HG02970 (cell line): Measurements from ENCODE around the gene RNASET2.
"Not testable (repeated sequence)": the region's sequence is repeated elsewhere in the genome, so short reads cannot be mapped to it uniquely, and the experiment has no call there.

Source experiments
- ATAC-seq: cut with Tn5 transposase; IDR thresholded peaks from one replicate; pipeline ENCODE4 v1.9.1; 2021; ENCODE audit warnings: mild to moderate bottlenecking, moderate library complexity, moderate number of reproducible peaks; ENCODE audit not compliant: unreplicated experiment, low FRiP score

Gene RNASET2

DNA sequence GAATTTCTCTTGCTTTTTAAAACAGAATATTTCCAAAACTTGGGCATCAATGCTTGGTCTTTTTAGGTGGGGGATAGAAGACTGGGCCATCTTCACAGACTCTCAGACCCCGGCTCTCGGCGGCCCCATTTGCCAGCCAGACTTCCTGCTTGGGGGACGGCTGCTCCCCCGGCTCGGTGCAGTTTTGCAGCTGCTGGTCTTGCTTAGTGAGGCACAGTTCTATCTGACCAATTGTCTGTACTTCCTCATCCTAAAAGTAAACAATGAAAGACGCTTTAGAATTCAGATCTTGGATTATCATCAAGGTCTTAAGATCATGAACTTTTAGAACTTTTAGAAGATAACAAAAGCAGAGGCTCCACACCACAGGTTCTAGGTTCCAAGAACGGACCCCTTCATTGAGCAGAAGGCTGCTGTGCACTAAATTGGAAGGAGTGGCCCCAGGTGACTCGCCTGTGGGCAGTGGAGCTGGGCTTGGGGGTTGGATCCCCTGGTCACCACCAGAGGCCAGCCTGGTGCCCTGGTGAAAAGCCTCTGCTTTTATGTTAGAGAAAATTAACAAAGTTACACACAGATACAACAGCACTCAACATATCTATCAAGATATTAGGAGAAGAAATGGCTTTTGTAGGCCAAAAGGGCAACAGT lies 26.7 kb downstream of the RNASET2 start:
- ATAC-seq, result no peak

DNA sequence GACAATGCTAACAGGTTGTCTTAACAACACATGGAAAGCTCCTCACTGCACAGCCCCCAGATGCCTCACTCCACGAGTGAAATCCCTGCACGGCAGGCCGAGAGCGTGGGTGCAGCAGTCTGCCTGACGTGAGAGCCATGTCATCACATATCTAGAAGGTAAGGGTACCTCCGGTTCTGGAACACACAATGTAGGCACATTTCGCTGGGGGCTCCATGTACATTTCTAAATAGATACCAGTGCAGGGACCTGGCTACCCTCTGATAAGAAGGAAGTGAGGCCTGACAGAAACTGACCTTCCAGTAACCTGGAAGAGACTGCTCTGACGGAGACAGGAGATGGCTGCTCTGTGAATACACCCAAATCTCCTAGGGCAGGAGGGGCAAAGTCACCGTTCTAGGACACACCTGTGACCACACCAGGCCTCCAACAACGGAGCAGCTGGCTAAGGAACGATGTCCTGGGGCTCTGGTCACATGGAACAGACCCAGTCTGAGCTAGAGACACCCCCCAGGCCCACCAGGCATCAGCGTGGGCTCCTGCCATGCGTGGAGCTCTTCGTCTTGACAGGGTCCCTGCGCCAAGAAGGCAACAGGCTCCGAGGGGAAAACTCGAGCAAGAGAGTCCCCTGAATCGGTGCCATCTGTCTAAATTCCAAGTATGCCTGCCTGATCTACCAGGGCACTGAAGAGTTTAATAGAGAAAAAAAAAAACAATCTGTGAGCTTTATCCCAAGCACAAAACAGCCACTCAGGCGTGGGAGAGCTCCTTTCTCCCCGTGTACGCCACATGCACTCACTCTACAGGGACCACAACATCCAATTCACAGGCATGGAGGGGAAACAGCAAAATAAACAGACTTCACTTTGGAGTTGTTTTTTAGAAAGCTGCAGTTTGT lies 27.5 kb downstream of the RNASET2 start:
- ATAC-seq, result no peak

DNA sequence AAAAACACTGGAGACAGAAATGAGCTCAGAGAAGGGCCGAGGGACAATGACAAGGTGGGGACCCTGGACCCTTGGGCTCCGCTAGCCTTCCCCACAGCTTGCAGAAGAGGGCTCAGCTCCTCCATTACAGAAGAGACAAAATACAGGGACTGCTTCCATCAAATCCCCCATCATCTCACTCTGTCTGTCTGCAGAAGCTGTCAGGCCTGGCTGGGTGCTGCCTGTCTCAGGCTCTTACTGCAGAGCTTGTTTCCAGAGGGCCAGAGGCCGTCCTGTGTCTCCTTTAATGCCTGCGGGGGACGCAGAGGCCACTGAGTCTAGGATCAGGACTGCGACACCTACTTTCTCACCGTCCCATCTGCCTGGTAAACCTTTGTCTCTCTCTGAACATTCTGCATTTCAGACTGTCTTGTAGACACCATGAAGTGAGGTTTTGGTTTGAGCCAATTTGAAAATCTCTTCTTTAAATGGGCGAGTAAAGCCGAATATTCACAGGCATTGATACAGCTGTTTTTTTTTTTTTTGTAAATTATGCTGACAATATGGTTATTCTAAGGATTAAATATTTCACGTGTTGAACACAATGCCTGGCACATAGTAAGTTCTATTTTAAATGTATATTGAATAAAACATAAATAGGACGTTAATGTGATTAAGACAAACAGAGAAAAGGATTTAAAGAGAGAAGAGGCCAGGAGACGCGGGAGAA lies 28.3 kb downstream of the RNASET2 start:
- no peak for ATAC-seq

DNA sequence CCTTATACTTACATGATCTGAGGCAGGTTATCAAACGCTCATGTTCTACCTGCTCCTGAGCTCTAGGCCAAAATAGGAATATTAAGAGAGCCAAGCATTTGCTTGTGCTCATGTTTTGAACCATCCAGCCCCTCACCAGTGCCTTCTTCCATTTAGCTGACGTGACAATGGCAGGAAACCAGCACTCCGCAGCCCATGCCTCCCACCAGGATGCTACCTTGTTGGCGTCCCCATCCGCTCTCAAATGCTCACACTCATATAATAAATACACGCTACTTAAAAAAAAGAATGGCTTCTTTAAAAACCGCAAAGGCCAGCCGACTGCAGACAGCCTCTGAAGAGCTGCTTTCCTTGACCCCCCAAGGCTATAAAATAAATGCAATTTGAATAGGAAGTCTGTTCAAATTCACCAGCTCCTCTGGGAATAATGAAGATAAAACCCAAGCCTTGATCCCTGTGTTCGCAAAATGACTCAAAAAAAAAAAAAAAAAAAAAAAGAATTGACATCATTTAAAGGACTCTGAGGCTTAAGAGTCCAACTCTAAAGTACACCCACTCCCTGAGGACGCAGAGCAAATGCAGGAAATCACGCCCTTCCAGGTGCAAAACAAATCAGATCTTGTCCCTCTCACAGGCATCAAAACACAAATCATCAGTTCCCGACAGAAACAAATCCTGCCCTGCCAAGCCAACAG lies 29.0 kb downstream of the RNASET2 start:
- no peak for ATAC-seq

DNA sequence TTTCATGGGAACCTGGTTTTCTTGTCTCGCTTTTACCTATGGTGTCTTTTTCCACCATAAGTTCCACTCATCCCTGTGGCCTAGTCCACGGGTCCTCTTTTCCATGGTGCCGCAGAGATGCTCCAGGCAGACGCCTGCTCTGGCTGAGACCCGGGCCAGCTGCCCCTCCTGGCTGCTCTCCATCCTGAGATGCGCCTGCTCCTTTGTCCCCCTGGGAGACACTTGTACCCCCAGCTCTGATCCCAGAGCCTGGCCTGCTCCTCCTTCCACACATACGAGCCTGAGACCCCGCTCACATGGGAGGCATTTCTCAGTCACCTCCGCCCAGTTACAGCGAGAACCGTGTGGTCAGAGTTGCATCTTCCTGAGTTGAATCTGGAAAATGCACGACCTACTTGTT lies 29.6 kb downstream of the RNASET2 start:
- ATAC-seq, result no peak

DNA sequence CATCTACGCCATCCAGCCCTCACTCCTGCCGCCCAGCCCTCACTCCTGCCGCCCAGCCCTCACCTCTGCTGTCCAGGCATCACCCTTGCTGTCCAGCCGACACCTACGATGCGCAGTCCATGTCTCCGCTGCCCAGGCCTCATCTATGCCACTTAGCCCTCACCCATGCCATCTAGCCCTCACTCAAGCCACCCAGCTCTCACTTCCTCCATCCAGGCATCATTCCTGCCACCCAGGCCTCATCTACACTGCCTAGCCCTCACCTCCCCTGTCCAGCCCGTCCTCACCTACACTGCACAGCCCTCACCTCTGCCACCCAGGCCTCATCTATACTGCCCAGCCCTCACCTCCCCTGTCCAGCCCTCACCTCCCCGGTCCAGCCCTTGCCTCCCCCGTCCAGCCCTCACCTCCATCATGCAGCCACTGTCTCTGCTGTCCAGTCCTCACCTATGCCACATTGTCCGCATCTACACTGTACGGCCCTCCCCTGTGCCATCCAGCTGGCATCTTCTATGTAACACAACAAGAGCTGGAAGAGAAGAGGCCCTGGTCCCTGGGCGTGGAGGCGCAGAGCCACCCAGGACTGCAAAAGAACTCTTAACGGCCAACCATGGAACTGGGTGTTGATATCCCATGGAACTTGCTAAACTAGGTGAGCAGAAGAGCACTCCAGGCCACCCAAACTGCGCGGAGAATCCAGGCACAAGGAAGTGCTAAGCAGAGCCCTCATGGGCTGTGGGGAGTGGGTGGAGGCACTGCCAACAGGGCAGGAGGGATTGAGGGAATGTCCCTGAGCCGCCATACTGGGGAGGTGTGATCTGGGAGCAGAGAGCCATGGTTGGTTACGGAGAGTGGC lies 31.0 kb downstream of the RNASET2 start:
- no peak for ATAC-seq

DNA sequence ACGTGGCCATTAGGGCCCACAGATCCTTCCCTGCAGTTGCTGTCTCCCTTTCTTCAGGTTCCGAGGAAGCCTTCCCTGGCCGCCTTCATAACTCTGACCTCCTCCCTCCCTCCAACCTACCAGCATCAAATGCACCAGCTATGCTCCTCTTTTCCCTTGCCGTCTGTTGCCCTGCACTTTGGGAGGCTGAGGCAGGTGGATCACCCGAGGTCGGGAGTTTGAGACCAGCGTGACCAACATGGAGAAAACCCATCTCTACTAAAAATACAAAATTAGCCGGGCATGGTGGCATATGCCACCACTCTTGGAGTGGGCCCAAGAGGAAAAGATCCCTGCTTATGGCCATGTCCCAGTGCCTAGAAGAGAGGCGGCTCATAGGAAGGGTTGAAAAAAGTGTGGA lies 31.8 kb downstream of the RNASET2 start:
- no peak for ATAC-seq

DNA sequence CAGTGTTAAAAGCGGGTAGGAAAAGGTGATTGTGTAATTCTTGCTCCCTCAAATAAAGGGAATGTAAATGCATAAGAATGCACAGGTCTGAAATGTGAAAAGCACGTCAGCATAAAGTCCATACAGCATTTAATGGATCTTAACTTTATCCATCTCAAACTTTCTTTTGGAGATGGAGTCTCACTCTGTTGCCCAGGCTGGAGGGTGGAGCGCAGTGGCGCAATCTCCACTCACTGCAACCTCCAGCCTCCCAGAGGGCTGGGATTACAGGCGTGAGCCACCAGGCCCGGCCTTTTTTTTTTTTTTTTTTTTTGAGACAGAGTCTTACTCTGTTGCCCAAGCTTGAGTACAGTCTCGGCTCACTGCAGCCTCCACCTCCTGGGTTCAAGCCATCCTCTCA lies 33.4 kb downstream of the RNASET2 start:
- ATAC-seq, result no peak

DNA sequence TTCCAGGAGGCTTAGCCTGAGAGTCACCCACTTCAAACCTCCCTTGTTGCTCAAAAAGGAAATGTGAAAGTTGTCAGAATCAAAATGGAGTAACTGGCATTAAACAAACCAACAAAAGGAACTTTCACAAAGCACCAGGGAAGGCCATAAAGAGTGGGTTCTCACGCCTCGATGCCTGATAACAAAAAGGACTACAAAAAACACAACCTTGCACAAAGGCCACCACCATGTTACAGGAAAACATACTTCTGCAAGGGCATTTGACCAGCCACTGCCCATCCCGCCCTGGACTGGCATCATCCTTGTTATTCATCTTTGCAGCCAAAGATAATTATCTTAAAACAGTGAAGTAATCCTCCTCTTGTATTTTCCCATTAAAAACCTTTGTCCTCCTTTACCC lies 34.8 kb downstream of the RNASET2 start:
- ATAC-seq, result no peak

DNA sequence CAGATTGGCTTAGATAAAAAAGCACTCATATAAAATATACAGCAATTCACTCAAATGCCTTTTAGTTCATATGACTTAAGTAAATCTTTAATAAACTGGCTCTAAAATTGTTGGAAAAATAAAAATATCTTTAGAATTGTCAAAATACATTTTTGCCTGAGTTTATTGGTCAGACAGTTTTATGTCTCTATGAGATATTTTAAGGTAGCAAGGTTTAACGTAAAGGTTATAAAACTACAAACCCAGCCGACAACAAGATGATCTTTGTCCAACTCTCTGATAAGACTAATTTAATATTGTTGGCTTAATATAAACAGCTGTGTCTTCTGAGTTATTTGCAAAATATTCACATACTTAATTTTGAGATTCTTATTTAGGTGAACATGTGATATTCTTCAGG lies 39.5 kb downstream of the RNASET2 start:
- ATAC-seq, result no peak

DNA sequence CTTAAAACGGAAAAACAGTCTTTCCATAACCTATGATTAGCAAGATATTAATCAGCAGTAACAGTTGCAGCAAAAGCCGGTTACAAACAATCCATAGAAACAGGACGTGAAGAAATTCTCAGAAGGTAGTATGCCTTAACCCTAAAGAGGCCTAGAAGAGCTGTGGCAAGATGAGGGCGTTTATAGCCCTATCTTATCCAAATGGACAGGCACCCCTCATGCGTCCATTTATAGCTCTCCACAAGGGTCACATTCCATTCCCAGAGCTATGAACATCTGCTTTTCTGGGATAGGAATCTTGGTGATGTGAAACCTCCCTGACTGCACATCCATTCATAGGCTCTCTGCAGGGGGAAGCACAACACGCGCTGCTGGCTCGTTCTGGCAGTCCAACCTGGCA lies 40.9 kb downstream of the RNASET2 start:
- not testable (repeated sequence) for ATAC-seq

DNA sequence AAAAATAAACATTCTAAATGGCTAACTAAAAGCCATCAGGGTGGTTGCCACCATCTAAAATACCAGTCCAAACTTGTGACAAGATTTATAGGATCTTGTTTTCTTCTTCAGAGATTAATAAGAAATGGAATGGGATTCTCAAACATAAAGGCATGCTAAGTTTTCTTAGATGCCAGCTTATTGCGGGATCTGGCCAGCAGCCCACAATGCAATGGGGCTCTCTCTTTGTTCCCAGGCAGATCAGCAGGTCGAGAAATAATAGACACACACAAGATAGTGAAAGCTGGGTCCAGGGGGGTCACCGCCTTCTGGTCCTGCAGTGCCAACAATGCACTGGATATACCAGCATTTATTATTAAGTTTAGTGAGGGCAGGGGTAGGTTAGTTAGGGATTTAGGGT lies 41.4 kb downstream of the RNASET2 start:
- ATAC-seq, result not testable (repeated sequence)

DNA sequence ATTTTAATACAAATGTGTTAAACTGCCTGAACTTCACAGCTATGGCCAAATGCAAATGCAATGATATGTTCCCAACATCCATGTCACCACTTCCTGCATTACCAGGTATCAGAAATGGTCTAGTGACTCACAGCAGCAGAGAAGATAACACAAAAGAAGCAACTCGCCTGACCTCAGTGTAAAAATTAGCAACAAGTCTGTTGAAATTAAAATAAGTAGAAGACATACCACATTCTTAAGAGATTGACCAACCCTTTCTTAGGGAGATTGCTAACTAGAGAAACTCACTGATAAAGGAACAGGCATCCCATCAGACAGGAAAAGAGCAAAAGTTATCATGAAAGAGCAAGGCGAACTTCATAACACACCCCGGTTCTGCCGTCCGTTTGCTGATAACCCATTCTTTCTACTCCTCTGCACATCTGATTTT lies 45.1 kb downstream of the RNASET2 start:
- no peak for ATAC-seq

DNA sequence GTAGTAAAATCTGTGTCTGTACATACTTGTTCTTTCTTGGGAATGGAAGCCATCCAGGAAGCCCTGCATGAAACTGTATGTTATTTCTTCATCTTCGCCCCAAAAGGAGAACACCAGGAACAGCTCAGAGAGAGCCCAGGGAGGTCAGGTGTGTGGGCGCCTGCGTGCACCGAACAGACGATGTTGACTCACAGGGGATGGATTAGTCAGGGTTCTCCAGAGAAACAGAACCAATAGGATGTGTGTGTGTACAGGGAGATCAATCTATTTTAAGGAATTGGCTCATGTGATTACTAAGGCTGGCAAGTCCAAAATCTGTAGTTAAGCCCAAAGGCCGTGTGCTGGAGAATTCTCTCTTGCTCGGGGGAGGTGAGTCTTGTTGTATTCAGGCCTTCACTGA lies 45.7 kb downstream of the RNASET2 start:
- ATAC-seq, result no peak

DNA sequence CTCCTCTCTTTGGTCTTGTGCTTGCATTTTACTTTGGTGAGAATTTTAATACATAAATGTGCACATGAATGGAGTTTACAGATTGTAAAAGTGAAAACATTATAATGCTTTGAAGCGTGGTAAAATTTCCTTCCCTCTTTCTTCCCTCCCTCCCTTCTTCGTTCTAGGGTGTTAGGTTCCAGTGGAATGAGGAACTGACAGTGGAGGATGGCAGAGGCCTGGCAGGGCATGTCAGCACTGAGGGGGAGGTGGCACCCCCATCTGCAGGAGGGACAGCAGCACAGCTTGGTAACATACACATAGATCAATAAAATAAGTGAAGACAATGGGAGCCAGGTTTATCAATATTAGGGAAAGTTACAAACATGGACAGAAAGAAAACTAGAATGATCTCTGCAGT lies 47.5 kb downstream of the RNASET2 start:
- no peak for ATAC-seq

DNA sequence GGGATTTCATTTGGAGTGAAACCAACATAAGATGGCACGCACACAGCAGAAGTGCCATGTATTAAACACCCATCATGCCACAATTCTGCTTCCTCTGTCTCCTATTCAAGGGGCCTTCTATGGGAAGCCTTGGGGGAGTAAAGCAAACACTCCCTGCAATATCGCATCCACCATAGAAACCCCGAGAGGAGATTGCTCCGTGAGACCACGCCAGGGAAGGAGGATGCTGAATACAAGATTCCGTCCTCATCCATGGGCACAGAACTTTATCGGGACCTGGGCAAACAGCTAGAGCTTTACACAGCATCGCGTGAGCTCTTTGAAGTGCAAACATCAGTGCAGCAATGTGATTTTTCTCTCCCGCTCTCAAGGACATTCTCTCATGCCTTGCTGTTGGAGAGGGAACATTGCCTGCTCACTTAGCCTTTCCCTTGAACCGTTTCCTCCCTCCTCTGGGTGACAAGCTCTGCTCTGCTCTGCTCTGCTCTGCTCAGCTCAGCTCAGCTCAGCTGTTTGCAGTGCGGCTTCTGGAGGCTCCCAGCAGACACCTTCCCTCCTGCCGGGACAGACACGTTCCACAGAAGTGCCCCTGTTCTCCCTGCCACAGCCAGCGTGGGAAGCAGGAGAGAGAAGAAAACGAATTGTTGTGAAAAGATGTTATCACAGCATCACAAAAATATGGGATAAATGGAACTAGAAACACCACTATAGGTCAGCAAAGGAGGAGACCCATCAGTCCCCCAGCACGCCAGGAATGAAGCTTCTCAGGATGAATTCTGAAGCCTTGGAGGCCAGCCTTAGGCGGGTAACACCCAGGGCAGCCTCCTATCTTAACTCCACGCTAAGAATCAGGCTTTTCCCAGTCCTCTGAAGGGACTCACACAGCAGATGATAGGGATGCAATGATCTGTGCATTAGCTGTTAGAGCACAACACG lies 48.2 kb downstream of the RNASET2 start:
- no peak for ATAC-seq

DNA sequence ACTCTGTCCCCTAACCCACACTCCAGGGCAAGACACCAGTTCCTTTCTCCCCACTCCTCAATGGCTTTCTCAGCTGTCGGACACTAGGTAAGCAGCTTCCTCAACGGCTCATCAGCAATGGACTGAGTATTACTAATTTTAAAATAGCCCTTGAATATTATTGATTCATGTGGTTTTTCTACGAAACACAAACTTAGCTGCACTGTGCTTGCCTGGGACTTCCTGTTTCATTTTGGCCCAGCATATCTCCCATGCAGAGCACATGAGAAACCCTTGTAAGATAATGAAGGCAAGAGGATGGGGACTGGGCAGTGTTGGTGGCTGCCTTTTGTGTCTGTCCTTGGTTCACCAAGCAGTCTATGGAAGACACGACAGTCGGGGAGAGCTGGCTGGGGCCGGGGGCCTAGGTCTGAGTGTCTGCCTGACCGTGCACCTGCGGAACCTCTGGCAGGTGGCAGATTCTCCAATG lies 48.9 kb downstream of the RNASET2 start:
- no peak for ATAC-seq

DNA sequence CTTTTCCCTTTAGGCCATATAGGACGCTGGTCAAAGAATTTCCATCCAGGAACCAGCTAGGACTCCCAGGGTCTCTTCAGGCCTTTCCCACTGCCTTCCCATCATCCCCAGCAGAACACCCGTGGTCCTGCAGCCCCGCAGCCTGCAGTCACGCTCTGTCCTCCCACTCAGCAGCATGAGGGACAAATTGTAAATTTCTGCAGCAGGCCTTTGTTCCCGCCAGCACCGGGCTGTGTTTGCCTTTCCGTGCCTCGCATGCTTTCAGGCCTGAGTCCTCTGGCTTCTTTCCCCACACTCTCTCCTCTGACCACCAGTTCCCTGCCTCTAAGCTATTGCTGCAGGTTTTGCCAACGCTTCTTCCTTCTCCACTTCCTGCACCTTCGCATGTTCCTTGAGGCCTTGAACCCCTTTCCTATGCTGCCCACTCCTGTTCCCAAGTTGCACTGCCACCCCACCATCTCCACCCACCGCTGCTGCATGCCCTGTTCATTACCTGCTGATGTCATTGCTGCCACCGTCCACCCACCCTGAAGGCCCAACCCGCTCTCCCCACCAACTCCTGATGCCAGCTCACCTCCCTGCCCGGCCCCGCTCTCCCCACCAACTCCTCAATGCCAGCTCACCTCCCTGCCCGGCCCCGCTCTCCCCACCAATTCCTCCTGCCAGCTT lies 49.8 kb downstream of the RNASET2 start:
- no peak for ATAC-seq
